SU-DHL-6 (cell line): Measurements from ENCODE around the gene MSL3.

Experiments
- H2AFZ ChIP-seq: fragments of 200-600 bp; sonication (generic); 2 replicates; pipeline ENCODE4 v1.6.1; 2014; ENCODE audit warnings: low read depth, mild to moderate bottlenecking, moderate library complexity, mixed read lengths, antibody characterized with exemption, low read length; ENCODE audit not compliant: severe bottlenecking
- H3F3A ChIP-seq: fragments of 200-600 bp; shearing (Covaris generic); 2 replicates; pipeline ENCODE4 v1.6.0; 2016; ENCODE audit warnings: antibody characterized with exemption, mild to moderate bottlenecking; ENCODE audit not compliant: insufficient read depth
- H3K27ac ChIP-seq: fragments of 200-600 bp; sonication (generic); 2 replicates; pipeline ENCODE4 v1.5.1; 2016; ENCODE audit warnings: low read depth, mild to moderate bottlenecking, low read length, moderate library complexity, mixed read lengths
- H3K27me3 ChIP-seq: fragments of 200-600 bp; sonication (generic), shearing (Covaris generic); 2 replicates; pipeline ENCODE4 v1.6.0; 2014; ENCODE audit warnings: mild to moderate bottlenecking, low read length
- H3K36me3 ChIP-seq: fragments of 200-600 bp; sonication (generic); 2 replicates; pipeline ENCODE4 v1.6.1; 2014; ENCODE audit warnings: mild to moderate bottlenecking, low read length, mixed read lengths
- H3K4me2 ChIP-seq: fragments of 300-600, 200-600 bp; shearing (Covaris generic), sonication (generic); 2 replicates; pipeline ENCODE4 v1.6.0; 2014; ENCODE audit warnings: low read length, low read depth, mild to moderate bottlenecking; ENCODE audit not compliant: poor library complexity, severe bottlenecking
- H3K4me3 ChIP-seq: fragments of 200-600 bp; sonication (generic); 2 replicates; pipeline ENCODE4 v1.5.1; 2014; ENCODE audit warnings: antibody characterized with exemption, low read length, mild to moderate bottlenecking, mixed read lengths; ENCODE audit not compliant: insufficient read depth, poor library complexity, severe bottlenecking
- H3K79me2 ChIP-seq: fragments of 200-600 bp; sonication (generic); 2 replicates; pipeline ENCODE4 v1.6.1; 2014; ENCODE audit warnings: mild to moderate bottlenecking, low read length, moderate library complexity; ENCODE audit not compliant: insufficient read depth
- H3K9ac ChIP-seq: fragments of 200-600 bp; sonication (generic); 2 replicates; pipeline ENCODE4 v1.7.0; 2014; ENCODE audit warnings: mild to moderate bottlenecking, low read length
- H3K9me2 ChIP-seq: fragments of 200-600 bp; sonication (generic); replicated peaks from 2 replicates; pipeline ENCODE4 v1.6.1; 2014; ENCODE audit warnings: low read length; ENCODE audit not compliant: insufficient read depth
- H3K9me3 ChIP-seq: fragments of 200-600 bp; sonication (generic); 2 replicates; pipeline ENCODE4 v1.6.1; 2014; ENCODE audit warnings: low read length, mixed read lengths; ENCODE audit not compliant: insufficient read depth
- H4K20me1 ChIP-seq: fragments of 200-600 bp; sonication (generic); 2 replicates; pipeline ENCODE4 v1.6.1; 2014; ENCODE audit warnings: low read depth, mild to moderate bottlenecking, antibody characterized with exemption, low read length, moderate library complexity, mixed read lengths
- EZH2phosphoT487 ChIP-seq: fragments of 200-600 bp; sonication (generic), shearing (Covaris generic); conservative IDR thresholded peaks from 2 replicates; pipeline ENCODE4 v1.6.1; 2018; ENCODE audit warnings: mild to moderate bottlenecking, antibody characterized with exemption, low read length, moderate library complexity, mixed read lengths
- TF ChIP-seq, protein P1 (sequence below): fragments of 200-600 bp; sonication (generic); IDR thresholded peaks from one replicate; pipeline ENCODE4 v1.5.1; 2017; ENCODE audit warnings: antibody characterized with exemption, mild to moderate bottlenecking, low read length, moderate library complexity; ENCODE audit not compliant: insufficient read depth, poor library complexity, severe bottlenecking

Gene MSL3

DNA sequence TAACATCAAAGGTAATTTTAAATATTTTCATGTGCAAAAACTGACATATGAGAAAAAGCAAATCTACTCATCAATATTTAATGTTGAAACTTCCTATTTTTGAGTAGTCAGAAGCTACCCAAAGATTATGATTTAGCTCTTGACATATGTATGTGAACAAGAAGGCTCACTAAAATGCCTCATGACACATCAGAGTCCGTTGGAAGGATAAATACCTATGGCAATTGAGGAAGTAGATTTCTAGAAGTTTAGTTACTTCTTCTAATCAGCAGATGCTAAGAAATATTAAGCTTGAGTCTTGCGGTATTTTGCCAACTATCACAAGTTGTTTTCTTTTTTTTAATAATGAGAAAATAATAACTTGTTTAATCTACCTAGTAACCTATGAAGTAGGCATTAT, 55.3 kb downstream of the MSL3 start:
- no peaks in the 10 kb centered on the region for H3K9me2 ChIP-seq
- no peaks in the 10 kb centered on the region for H3K79me2 ChIP-seq
- no peaks in the 10 kb centered on the region for H4K20me1 ChIP-seq
- H2AFZ ChIP-seq: no peak overlapping the region
- H3F3A ChIP-seq: no peaks in the 10 kb centered on the region
- TF ChIP-seq, protein P1, sequence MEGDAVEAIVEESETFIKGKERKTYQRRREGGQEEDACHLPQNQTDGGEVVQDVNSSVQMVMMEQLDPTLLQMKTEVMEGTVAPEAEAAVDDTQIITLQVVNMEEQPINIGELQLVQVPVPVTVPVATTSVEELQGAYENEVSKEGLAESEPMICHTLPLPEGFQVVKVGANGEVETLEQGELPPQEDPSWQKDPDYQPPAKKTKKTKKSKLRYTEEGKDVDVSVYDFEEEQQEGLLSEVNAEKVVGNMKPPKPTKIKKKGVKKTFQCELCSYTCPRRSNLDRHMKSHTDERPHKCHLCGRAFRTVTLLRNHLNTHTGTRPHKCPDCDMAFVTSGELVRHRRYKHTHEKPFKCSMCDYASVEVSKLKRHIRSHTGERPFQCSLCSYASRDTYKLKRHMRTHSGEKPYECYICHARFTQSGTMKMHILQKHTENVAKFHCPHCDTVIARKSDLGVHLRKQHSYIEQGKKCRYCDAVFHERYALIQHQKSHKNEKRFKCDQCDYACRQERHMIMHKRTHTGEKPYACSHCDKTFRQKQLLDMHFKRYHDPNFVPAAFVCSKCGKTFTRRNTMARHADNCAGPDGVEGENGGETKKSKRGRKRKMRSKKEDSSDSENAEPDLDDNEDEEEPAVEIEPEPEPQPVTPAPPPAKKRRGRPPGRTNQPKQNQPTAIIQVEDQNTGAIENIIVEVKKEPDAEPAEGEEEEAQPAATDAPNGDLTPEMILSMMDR: no peak
- TF ChIP-seq EZH2phosphoT487: no peak
- no peaks in the 10 kb centered on the region for H3K36me3 ChIP-seq
- H3K4me2 ChIP-seq: no peak overlapping the region
- H3K4me3 ChIP-seq: no peak overlapping the region
- H3K9me3 ChIP-seq: no peaks in the 10 kb centered on the region
- no peak overlapping the region for H3K27ac ChIP-seq
- no peak overlapping the region for H3K9ac ChIP-seq
- H3K27me3 ChIP-seq: no peaks in the 10 kb centered on the region
